Prostate gland (tissue), 2 donors: ENCODE data around the gene SLC5A10. TPM values are rescaled to one million over a fixed set of nuclear protein-coding genes. Genes with fewer than 3 reads are reported as not detected.

Experiments
- DNase-seq: peaks from one replicate; pipeline ENCODE4 v3.0.0-alpha.2; 2019; ENCODE audit warnings: low spot score
- H3K27ac ChIP-seq, 2 donors: fragments of 200-600 bp; sonication (generic); 2 replicates each; pipeline ENCODE4 v1.5.1; 2017 to 2019
- H3K27me3 ChIP-seq: fragments of 200-600 bp; sonication (generic); replicated peaks from 2 replicates; pipeline ENCODE4 v1.5.1; 2019; ENCODE audit not compliant: insufficient read depth
- H3K36me3 ChIP-seq, 2 donors: fragments of 200-600 bp; sonication (generic); 1 replicate in 1 of 2; 2 replicates in 1 of 2; pipeline versions ENCODE4 v1.5.1 to v1.8.1; 2017 to 2019
- H3K4me1 ChIP-seq: fragments of 200-600 bp; sonication (generic); replicated peaks from 2 replicates; pipeline ENCODE4 v1.5.1; 2019
- H3K4me3 ChIP-seq, 2 donors: fragments of 200-600 bp; sonication (generic); 2 replicates each; pipeline ENCODE4 v1.5.1; 2017 to 2019
- H3K9me3 ChIP-seq: fragments of 200-600 bp; sonication (generic); 2 replicates; pipeline ENCODE4 v1.5.1; 2017
- CTCF ChIP-seq, 4 experiments: fragments of 200-600 bp in 2 of 4; fragments of 450-650 bp in 2 of 4; sonication (generic) in 2 of 4; IDR thresholded peaks; 1 replicate in 3 of 4; 2 replicates in 1 of 4; pipeline ENCODE4 v1.5.1; 2016 to 2019; ENCODE audit warnings: antibody characterized with exemption in 4 of 4, mild to moderate bottlenecking in 2 of 4, moderate library complexity in 2 of 4
- POLR2A ChIP-seq: fragments of 450-650 bp; IDR thresholded peaks from one replicate; pipeline ENCODE4 v1.6.1; 2016; ENCODE audit warnings: antibody characterized with exemption, mild to moderate bottlenecking
- POLR2AphosphoS5 ChIP-seq: sonication (generic); formaldehyde crosslinking; IDR thresholded peaks from one replicate; pipeline ENCODE4 v1.6.1; 2017; ENCODE audit warnings: antibody characterized with exemption
- WGBS: methylation state at CpG from one replicate; pipeline ENCODE4 v1.1.5; 2018; 5-methylcytosine and 5-hydroxymethylcytosine counted together
- intact Hi-C: fragments of 100-400 bp; cut with DNase I; formaldehyde crosslinking; loops from one replicate; pipeline ENCODE4 v1.14.2; 2022
- total RNA-seq, 2 donors: library from RNA; depleted of rRNA; stranded (reverse); fragments of >200 nt; gene quantifications; one replicate each; pipeline ENCODE4 v1.1.0, GENCODE V29; 2016

The SLC5A10 gene
- total RNA-seq, 2 donors from 2014 or later = not detected

- Histone ChIP-seq H3K36me3 (no peaks in the 10 kb centered on the region), H3K27me3 (no peaks in the 10 kb centered on the region), H3K4me1 (no peaks in the 10 kb centered on the region), H3K4me3 (no peak overlapping the region), H3K27ac (no peak overlapping the region), H3K9me3 (no peaks in the 10 kb centered on the region)
- DNase-seq = no peak
- WGBS = 71% methylated on average over 6 of the region's 6 CpGs
- intact Hi-C loops = no loop called here
- TF ChIP-seq POLR2AphosphoS5 (no peak), CTCF (IDR thresholded peaks at IDR 0.05) (no peak), POLR2A (no peak)
Measured at GRCh38 chr17:18949566-18949965, 2.4 kb upstream of the SLC5A10 start.

GRCh38 chr17:18950346-18950745 lies 1.6 kb upstream of the SLC5A10 start:
- 69% methylated on average over 4 of the region's 4 CpGs for WGBS
- Histone ChIP-seq H3K36me3 (no peaks in the 10 kb centered on the region), H3K27me3 (no peaks in the 10 kb centered on the region), H3K4me1 (no peaks in the 10 kb centered on the region), H3K4me3 (no peak overlapping the region), H3K27ac (no peak overlapping the region), H3K9me3 (no peaks in the 10 kb centered on the region)
- no peak for DNase-seq
- TF ChIP-seq POLR2AphosphoS5 (no peak), CTCF (IDR thresholded peaks at IDR 0.05) (no peak)
- intact Hi-C loops = no loop called here

- H3K27me3 ChIP-seq = no peaks in the 10 kb centered on the region
- no peak for DNase-seq
- no peaks in the 10 kb centered on the region for H3K36me3 ChIP-seq
- intact Hi-C loops = no loop called here
- no peaks in the 10 kb centered on the region for H3K9me3 ChIP-seq
- H3K27ac ChIP-seq = no peak overlapping the region
- TF ChIP-seq CTCF (IDR thresholded peaks at IDR 0.05) (no peak), POLR2A (no peak), POLR2AphosphoS5 (no peak)
- H3K4me3 ChIP-seq = no peak overlapping the region
- no peaks in the 10 kb centered on the region for H3K4me1 ChIP-seq
- 81% methylated on average over 34 of the region's 34 CpGs for WGBS
Measured at GRCh38 chr17:18950944-18951905, 740 bp upstream of the SLC5A10 start.

- WGBS = 94% methylated on average over 14 of the region's 14 CpGs
- Histone ChIP-seq H3K27ac (no peak overlapping the region), H3K4me3 (no peak overlapping the region), H3K36me3 (no peaks in the 10 kb centered on the region), H3K27me3 (no peaks in the 10 kb centered on the region), H3K9me3 (no peaks in the 10 kb centered on the region), H3K4me1 (no peaks in the 10 kb centered on the region)
- intact Hi-C loops = no loop called here
- no peak for DNase-seq
- TF ChIP-seq CTCF (IDR thresholded peaks at IDR 0.05) (no peak), POLR2A (no peak), POLR2AphosphoS5 (no peak)
Measured at GRCh38 chr17:18953231-18953728, 1.3 kb downstream of the SLC5A10 start.

- DNase-seq = no peak
- intact Hi-C loops = no loop called here
- Histone ChIP-seq H3K9me3 (no peaks in the 10 kb centered on the region), H3K4me1 (no peaks in the 10 kb centered on the region), H3K4me3 (no peak overlapping the region), H3K27ac (no peak overlapping the region), H3K27me3 (no peaks in the 10 kb centered on the region), H3K36me3 (no peaks in the 10 kb centered on the region)
- WGBS = 98% methylated on average over 3 of the region's 3 CpGs
- TF ChIP-seq POLR2A (no peak), POLR2AphosphoS5 (no peak), CTCF (IDR thresholded peaks at IDR 0.05) (no peak)
Measured at GRCh38 chr17:18954321-18954720, 2.4 kb downstream of the SLC5A10 start.
